ENCODE data around the gene CHRNA1.
"Not testable (repeated sequence)": the region's sequence is repeated elsewhere in the genome, so short reads cannot be mapped to it uniquely, and the experiment has no call there.

Gene CHRNA1

GRCh38 chr2:174717273-174717672 lies 47.0 kb downstream of the CHRNA1 start:
- no peak for DNase-seq (ENCODE audit: low read depth)

GRCh38 chr2:174716785-174717184 lies 47.5 kb downstream of the CHRNA1 start:
- no peak for DNase-seq (ENCODE audit: low read depth)

GRCh38 chr2:174713686-174714085 lies 50.6 kb downstream of the CHRNA1 start:
- DNase-seq (ENCODE audit: low read depth), result no peak

GRCh38 chr2:174711206-174711605 lies 53.1 kb downstream of the CHRNA1 start:
- no peak for DNase-seq (ENCODE audit: low read depth)

- not testable (repeated sequence) for DNase-seq (ENCODE audit: low read depth)
Measured at GRCh38 chr2:174709416-174710004, 54.8 kb downstream of the CHRNA1 start.

- DNase-seq (ENCODE audit: low read depth), result no peak
Measured at GRCh38 chr2:174708713-174709112, 55.6 kb downstream of the CHRNA1 start.

- DNase-seq (ENCODE audit: low read depth), result no peak
Measured at GRCh38 chr2:174705321-174705720, 59.0 kb downstream of the CHRNA1 start.

- no peak for DNase-seq (ENCODE audit: low read depth)
Measured at GRCh38 chr2:174704642-174705041, 59.6 kb downstream of the CHRNA1 start.

- no peak for DNase-seq (ENCODE audit: low read depth)
Measured at GRCh38 chr2:174704061-174704460, 60.2 kb downstream of the CHRNA1 start.

GRCh38 chr2:174703430-174703829 lies 60.8 kb downstream of the CHRNA1 start:
- no peak for DNase-seq (ENCODE audit: low read depth)

GRCh38 chr2:174702541-174702940 lies 61.7 kb downstream of the CHRNA1 start:
- no peak for DNase-seq (ENCODE audit: low read depth)

- DNase-seq (ENCODE audit: low read depth), result no peak
Measured at GRCh38 chr2:174699993-174700766, 64.1 kb downstream of the CHRNA1 start.
